ENCODE results near the gene CNGA2.

CNGA2 gene

DNA sequence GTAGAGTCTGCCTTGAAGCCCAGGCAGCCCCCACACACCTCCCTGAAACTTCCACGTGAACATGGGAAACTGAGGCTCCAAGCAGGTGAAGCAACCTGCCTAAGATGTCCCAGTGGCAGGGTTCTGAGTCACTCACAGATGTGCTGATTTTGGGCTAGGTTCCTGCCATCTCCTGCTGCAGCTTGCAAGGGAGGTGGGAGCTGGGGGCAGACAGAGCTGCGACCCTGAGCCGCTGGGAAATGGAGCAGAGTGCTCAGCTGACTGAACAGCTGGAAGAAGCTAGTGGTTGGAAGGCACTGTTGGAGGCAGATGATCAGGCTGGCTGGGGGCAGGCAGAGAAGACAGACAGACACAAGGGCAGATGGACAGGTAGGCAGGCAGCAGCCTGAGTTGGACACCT, 22.3 kb upstream of the CNGA2 start:
- no peak for DNase-seq

DNA sequence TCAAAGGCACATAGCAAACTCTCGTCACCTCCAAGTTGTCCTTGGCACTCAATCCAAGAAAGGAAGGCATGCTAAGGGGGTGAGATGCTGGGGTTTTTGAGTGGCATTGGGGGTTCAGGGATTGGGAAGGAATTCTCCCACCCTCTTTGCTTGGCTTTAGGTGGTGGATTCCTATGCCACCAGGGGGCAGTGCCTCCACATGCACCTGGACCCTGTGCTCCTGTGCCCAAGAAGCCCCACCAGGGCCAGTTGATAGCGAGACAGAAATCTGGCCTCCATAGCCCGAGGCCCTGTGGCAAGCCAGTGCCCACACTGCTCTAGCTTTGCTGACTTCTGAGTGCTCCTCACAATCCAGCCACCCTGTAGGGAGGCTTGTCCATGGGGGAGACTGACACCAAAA, 20.7 kb upstream of the CNGA2 start:
- no peak for DNase-seq

DNA sequence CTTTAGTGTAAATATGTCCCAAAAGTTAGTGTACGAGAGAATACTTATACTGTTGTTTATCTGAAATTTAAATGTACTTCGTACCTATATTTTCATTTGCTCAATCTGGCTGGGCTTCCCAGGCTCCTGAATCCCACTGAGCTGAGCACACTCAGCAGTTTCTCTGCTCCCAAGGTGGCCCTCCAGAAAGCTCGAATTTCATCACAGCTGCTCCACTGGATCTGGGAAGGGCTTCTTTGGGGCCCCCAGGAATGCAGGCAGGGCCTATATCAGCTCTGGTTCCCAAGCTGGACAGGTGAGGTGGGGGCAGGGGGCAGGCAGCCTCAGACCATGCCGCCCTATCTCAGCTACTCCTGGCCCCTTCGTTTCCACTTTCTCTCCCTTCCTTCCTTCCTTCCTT, 20.2 kb upstream of the CNGA2 start:
- no peak for DNase-seq

DNA sequence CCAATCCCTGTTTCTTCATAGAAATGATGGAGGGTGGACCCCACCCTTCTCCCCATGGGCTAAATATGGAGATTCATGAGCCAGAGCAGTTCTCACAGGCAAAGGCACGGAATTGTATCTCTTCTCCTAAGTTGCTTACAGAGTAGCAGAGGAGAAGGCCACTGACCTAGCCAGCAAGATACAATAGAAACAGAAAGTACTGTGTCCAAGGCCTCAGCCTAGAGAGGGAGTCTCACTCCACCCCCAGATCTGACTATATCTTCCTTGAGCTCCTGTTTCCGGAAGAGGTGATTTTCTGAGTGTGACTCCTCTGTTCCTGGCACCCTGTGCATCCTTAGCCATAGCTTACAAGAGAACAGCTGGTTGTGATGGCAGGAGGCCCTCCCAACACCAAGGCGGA, 18.8 kb upstream of the CNGA2 start, which contains the start of gene FATE1:
Gene FATE1 (plus strand): TSS at position 284 of the 400 bp plus-strand sequence. CDS start 85 bp downstream, at position 369.
- DNase-seq: no peak

DNA sequence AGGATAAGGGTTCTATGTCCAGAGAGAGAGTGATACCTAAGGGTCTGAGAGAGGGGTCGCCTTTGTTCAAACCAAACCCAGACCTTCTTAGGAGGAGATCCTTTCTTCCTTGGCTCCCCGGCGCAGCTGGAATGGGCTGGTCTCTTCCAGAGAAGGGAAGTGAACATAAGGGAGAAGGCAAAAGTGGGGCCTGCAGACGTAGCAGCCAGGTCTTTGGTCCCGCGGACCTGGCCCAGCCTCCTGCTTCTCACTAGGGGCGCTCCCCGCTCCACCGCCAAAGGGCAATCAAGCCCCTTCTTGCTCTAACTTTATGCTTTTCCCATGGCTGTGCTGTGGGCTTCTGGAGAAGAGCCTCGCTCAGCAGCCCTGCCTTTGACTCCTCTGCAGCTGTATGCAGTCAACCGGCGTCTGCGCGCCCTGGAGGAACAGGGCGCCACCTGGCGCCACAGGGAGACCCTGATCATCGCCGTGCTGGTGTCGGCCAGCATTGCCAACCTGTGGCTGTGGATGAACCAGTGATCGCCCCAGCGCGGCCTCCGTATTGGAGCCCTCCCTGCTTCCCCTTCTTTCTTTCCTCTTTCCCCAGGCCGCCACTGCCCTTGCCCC, 12.2 kb upstream of the CNGA2 start:
- peak; percentile 46 for DNase-seq

DNA sequence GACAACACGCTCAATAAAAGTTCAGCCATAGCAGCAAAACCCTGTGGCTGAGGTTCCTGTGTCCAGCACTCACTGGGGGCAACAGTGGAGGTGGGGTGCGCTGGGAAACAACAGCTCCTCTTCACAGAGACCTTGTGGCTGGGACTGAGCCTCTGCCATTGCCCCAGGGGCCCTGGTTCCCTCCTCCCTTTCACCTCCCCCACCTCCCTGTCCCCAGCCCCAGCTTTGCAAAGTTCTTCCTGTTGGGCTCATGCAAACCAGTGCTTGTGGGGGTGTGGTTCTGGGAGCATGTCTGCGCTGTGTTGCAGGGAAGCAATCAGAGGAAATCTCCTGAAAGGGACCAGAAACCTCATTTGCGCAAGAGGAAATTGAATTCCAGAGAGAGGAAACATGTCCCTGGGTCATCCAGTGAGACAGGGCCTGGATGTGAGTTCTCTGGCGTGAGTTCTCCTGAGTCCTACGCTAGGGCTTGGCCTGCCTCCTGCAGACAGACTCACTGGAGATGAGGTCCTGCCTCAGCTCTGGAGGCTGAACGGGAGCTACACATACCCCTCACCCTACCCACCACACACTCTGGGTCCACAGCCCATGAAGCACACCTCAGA, 11.3 kb upstream of the CNGA2 start:
- no peak for DNase-seq

DNA sequence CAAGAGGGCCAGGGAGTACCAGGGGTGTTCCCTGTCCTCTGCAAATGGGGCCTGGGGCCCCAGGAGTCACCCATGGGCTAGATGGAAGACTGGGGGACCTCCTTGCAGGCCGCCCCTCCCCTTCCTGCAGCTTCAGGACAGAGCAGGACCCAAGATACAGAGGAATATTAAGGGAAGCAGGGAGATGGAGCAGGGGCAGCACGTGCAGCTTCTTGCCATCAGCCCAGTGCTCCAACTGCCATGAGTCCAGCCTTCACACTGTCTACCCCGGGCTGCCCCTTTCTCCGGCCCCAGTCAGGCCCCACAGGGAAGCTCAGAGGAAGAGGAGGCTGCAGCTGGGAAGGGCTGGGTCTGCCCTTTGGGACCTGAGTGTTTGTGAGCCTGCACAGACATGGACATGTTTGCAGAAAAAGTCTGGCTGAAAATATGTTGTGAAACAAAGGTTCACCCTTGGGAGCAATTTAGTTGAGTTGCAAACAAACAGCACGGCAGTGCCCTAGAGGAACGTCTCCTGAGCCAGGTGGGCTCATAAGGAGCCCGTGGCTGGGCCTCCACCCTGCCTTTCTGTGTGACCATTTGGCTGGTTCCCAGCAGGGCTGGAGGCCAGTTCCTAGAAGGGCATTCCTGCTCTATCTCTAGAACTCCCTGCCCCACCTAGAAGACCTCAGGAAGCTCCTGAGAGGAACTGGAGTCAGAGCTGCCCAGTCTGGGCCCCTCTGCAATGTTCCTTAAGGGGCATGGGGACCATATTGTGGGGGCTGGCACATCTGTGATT, 9.8 kb upstream of the CNGA2 start:
- DNase-seq: no peak

DNA sequence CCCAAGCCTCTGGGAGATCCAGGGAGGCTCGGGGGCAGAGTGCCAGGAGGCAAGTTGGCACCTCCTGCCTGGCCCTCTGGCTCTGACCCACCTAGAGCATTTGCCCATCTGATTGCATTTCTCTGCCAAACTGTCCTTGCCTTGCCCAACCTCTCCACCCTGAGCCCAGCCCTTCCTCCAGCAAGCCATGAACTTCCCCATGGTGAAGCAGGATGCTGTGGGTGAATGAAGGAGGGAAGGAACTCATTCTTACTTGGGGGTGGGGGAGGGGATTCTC, 9.3 kb upstream of the CNGA2 start:
- DNase-seq: no peak

DNA sequence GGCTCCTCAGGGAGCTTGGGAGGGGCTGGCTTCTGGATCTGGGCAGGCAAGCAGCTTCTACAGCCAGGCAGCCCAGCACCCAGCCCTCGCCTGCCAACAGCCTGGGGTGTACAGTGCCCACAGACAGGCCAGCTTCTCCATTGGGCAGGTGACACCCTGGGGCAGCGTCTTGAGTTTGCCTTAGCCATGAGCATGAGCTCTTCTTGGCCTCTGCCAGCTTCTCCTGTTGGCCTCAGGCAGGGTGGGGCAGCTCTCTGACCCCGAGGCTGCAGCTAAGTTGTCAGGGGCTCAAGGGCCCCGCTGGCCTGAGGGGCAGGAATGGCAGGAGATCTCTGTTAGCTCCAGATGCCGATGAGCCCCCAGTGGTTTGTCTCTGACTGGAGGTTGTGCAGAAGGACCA, 7.8 kb upstream of the CNGA2 start:
- no peak for DNase-seq

DNA sequence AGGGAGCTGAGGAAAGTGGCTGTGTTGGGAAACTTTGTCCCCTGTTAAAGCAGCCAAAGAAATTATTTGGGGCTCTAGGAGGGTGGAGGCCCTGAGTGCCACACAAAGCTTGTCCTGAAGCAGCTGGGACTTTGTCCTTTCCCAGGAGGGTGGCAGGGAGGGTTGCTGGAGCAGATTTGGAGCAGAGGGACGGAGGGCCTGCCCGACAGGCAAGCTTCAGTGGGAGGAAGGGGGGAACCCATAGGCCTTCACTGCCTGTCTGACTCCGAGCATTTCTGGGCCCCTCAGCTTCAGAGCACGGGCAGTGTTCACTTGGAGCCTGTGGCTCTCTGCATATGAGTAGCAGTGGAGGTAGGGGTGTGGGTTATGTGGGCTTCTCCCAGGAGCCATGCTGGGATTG, 7.2 kb upstream of the CNGA2 start:
- DNase-seq: no peak

DNA sequence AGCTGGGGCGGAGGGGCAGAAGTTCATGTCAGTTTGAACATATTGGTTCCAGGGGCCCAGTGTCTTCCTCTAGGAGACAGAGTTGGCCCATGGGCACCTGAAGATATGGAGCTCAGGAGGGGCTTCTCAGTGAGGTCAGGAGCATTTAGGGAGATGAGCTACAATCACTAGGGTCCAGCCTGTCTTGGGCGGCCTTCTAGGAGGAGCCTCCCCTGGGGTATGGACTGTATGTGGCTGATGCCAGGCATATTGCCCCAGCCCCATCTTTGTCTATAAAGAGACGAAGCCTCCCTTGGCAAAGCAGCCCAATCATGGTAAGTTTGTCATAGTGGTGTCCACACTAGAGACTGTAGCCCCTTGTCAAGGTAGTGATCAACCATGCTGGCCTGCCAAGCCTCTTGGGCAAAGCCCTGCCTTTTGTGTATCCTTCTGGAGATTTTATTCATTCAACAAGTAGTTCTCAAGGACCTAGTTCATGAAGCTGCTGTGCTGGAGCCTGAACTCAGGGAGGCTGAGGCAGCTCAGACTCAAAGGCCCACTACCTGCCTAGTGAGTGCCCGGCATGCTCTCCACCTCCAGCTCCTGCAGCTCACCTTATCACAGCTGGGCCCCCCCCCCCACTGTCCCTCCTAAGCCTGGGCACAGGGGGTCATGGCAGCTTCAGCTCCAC, 5.4 kb upstream of the CNGA2 start:
- DNase-seq: no peak

DNA sequence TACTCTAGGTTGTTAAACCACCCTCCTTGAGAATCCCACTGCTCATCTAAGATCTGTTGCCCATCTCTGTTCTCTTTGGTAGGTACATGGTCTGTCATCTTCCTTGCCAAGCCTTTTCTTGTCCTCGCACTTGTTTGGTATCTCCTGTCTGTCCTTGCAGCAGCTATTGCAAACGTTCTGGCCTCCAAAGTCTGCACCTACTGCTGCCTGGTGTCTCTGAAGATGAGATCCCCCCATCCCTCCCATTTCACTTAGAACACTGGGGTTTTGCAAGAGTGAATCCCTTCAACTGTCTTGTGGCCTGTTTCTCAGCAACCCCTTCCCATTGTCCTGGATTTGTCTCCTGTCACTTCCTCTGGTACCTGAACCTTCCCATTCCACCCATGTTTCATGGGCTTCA, 673 bp downstream of the CNGA2 start:
- no peak for DNase-seq

DNA sequence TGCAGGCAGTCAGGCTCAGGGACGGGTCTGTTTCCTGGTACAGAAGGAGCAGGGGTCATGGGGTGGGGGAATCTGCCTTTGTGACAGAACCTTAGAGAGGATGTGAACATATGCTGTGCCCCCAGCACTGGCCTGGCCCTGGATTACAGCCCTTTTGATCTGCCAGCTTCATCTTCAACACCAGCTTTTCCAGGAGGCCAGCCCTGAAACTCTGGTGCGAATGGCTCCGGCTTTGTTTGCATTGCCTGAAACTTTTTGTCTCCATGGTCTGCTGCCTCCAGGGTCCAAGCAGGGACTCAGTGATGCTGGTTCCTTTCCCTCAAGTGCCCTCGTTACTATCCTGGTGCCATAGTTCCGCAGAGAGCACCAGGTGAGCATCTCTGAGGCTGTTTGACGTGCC, 2.1 kb downstream of the CNGA2 start:
- DNase-seq: no peak

DNA sequence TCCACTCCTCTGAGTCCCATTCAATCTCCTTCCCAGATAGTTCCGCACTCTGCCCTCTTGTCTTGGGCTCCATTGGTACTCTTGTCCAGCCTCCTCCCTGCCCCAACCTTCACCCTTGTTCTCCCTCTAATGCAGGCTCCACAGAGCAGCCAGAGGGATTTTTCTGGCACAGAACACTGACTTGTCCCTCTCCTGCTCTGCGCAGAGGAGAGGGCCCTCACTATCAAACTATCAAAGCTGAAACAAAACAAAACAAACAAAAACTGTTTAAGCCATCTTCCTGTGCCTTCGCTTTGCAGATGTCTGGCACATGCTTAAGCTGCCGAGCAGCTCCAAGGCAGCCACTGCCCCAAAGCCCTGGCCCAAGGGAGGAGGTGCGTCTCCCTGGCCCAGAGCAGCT, 2.9 kb downstream of the CNGA2 start:
- no peak for DNase-seq

DNA sequence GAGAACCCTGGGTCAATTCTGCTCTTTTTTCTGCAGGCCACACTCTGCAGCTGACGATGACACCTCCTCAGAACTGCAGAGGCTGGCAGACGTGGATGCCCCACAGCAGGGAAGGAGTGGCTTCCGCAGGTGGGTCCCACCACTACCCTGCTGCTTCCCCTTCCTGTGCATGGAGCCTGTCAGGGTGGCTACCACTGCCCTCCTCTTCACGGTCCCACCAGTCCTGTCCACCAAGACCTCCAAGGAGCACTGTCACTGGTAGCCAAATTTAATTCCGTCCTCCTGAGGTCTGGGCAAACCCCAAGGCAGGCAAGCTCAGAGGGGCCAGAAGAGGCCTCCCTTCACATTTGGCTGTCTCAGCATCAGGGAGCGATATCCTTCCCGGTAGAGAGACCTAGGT, 4.2 kb downstream of the CNGA2 start:
- DNase-seq: no peak

DNA sequence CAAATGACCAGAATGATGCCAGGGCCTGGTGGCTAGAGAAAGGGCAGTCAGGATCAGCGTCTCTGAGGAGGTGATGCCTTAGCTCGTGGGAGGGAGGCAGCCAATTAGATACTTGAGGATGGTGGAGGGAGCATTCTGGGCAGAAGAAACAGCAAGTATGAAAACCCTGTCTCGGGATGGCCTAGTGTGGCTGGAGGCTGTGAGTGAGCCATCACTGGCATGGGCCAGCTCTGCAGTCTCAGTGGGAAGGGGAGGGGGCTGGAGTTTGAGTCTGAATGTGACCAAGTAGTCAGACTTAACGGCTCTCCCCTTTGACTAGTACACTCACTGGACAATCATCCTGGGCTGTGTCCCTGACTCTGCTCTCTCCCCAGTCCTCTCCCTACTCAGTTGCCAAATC, 7.1 kb downstream of the CNGA2 start:
- no peak for DNase-seq

DNA sequence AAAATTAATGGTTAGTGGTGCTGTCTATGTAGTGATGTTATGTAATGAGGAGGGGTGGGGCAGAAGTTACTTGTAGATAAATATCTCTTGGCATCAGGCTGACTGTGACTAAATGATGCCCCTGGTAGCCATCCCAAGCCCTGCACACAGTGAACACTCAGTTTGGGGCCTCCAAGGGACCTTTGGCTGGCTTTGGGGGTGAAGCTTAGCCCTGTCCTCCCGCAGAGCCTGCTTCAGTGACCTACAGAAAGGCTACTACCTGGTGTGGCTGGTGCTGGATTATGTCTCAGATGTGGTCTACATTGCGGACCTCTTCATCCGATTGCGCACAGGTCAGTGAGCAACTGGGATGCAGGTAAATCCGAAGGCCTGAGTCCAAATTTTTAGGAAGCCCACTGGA, 7.8 kb downstream of the CNGA2 start:
- no peak for DNase-seq

DNA sequence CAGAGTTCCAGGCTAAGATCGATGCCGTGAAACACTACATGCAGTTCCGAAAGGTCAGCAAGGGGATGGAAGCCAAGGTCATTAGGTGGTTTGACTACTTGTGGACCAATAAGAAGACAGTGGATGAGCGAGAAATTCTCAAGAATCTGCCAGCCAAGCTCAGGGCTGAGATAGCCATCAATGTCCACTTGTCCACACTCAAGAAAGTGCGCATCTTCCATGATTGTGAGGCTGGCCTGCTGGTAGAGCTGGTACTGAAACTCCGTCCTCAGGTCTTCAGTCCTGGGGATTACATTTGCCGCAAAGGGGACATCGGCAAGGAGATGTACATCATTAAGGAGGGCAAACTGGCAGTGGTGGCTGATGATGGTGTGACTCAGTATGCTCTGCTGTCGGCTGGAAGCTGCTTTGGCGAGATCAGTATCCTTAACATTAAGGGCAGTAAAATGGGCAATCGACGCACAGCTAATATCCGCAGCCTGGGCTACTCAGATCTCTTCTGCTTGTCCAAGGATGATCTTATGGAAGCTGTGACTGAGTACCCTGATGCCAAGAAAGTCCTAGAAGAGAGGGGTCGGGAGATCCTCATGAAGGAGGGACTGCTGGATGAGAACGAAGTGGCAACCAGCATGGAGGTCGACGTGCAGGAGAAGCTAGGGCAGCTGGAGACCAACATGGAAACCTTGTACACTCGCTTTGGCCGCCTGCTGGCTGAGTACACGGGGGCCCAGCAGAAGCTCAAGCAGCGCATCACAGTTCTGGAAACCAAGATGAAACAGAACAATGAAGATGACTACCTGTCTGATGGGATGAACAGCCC, 9.3 kb downstream of the CNGA2 start:
- DNase-seq: no peak

DNA sequence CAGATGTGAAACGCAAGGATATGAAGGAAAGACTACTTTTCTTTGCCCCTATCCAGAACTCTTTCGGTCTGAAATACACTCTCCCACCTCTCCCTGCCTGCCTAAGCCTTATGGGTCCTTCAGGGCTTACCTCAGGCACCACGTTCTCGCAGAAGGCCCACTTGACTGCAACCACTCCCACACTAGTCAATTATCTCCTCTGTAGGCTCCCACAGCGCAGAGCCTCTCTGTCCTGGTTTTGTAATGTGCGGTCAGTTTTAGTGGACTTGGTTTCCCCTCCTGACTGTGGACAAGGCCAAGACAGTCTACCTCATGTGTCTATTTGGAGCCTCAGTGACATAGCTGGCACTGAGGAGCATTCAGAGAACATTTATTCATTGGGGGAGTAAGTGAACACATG, 11.1 kb downstream of the CNGA2 start:
- DNase-seq: no peak

DNA sequence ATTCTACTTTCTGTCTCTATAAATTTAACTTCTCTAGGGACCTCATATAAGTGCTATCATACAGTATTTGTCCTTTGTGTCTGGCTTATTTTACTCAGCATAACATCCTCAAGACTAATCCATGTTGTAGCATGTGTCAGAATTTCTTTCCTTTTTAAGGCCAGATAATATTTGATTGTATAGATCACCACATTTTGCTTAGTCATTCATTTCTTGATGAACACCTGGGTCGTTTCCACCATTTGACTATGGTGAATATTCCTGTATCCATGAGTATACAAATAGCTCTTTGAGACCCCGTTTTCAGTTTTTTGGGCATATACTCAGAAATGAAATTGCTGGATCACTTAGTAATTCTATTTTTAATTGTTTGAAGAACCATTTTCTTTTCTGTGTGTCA, 12.0 kb downstream of the CNGA2 start:
- DNase-seq: no peak

DNA sequence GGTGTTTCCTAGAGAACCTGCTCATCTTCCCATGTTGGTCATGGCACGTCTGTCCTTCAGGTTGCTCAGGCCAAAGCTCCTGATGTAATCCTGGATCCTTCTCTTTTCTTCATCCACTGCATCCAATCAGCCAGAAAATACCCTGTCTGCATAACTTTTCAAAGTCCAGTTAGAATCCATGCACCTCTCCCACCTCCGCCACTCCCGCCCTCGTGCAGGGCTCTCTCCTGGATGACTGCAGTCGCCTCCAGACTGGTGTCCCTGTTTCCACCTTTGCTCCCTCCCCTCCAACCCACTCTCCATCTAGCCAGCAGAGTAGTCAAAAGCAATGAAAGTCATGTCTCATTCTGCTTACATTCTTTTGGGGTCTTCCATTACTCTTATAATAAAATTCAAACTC, 16.0 kb downstream of the CNGA2 start:
- no peak for DNase-seq

DNA sequence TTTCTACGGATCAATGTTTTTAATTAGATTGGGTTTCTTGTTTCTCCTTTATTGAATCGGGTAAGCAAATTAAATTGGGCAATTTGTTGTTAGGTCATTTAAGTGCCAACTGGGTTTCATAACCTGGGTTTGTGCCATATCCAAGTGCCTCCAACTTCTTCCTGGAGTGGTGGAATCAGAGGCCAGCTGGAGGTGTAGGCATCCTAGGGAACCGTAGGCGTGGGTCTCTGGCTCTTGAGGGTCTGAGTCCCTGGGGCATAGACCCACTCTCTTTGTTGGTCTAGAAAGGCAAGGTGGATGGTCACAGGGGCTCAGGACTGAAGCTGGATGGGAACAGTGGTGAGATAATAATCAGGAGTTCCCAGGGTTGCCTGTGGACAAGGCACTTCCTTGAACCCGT, 18.3 kb downstream of the CNGA2 start:
- no peak for DNase-seq

DNA sequence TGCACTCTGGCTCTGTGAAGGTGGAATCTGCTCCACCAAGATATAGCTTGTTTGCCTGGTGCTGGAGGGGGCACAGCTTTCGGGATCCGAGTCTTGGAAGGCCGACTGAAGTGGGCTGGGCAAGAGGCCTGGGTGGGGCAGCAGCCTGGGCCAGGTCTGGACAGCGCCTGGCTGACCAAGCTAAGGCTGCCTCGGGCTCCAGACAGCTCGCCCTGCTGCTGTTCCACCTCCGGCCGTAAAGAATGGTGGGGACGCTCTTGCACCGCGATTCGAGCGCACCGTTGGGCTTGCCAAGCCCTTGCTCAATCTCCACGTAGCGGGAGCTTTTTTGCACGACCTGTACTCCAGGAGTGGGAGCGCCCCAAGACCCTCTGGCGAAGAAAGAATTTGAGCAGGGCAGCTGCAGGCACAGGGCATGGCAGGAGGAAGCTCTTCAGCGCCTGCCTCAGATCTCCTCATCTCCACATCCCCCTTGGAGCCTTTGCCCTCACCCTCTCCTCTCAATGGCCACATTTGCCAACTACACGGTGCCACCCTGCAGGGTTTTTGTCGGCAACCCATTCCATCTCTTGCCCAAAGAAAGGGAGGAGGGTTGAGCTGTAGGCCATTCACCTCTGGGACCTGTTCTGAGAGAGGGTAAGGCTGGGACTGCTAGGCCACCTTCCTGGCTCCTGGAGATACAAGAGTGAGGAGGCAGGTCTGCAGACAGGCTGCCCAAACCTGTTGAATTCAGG, 18.9 kb downstream of the CNGA2 start:
- peak; percentile 50 for DNase-seq
